Pancreas (tissue), 10 donors: Measurements from ENCODE around the gene DLX3. TPM values are rescaled to one million over a fixed set of nuclear protein-coding genes. Genes with fewer than 3 reads are reported as not detected.

Experiments
- ATAC-seq, 4 donors: fragments of 200-7000 bp; cut with Tn5 transposase; one replicate each; pipeline versions ENCODE4 v1.8.0 to v1.9.1; 2020; ENCODE audit warnings: mild to moderate bottlenecking in 4 of 4, moderate library complexity in 4 of 4
- DNase-seq, 6 donors: peaks; one replicate each; pipeline ENCODE4 v3.0.0-alpha.2; 2020
- FAIRE-seq: peaks from 2 replicates; lab custom pipeline; 2012; peaks lifted over from hg19 to GRCh38; lab: Jason Lieb, UNC
- H3K27ac ChIP-seq, 4 donors: fragments of 200-600 bp; sonication (generic); 1 replicate in 3 of 4; 2 replicates in 1 of 4; pipeline versions ENCODE4 v1.5.0 to v1.8.0; 2020
- H3K27me3 ChIP-seq, 4 donors: fragments of 200-600 bp; one replicate each; pipeline ENCODE4 v1.8.0; 2021
- H3K36me3 ChIP-seq, 3 donors: fragments of 200-600 bp; sonication (generic) in 1 of 3; one replicate each; pipeline versions ENCODE4 v1.5.0 to v1.8.0; 2020 to 2021
- H3K4me1 ChIP-seq, 3 donors: fragments of 200-600 bp; one replicate each; pipeline ENCODE4 v1.8.0; 2021
- H3K4me3 ChIP-seq, 4 donors: fragments of 200-600 bp; sonication (generic) in 2 of 4; one replicate each; pipeline versions ENCODE4 v1.5.0 to v1.8.0; 2020 to 2021
- H3K9me3 ChIP-seq, 4 donors: fragments of 200-600 bp; one replicate each; pipeline ENCODE4 v1.8.0; 2021
- WGBS, 2 donors: extraction: QIAGEN DNeasy Blood & Tissue Kit; methylation state at CpG; one replicate each; pipeline ENCODE4 v1.1.7; 2013; 5-methylcytosine and 5-hydroxymethylcytosine counted together
- intact Hi-C, 3 donors: fragments of 100-400 bp; cut with DNase I; formaldehyde crosslinking; loops; one replicate each; pipeline versions ENCODE4 v1.11.1 to v1.14.2; 2022
- polyA plus RNA-seq, 2 donors: library from polyadenylated mRNA; stranded (reverse); fragments of 200-250 nt; gene quantifications; one replicate each; pipeline ENCODE4 v1.2.3, GENCODE V29; 2013
- total RNA-seq, 6 donors: library from RNA; stranded (reverse); fragmentation: NEBNext Ultra II Directional in 4 of 6; extraction: Animal tissue kit (Norgen Biotek cat#: 25700) in 4 of 6; gene quantifications; one replicate each; pipeline versions ENCODE4 v1.2.1 to v1.2.4, GENCODE V29; 2021 to 2023
- TF ChIP-seq, protein P1 (sequence below), 4 donors: fragments of 200-600 bp; sonication (generic) in 3 of 4; IDR thresholded peaks; one replicate each; pipeline versions ENCODE4 v1.5.0 to v1.8.0; 2021; ENCODE audit warnings: antibody characterized with exemption in 4 of 4
- donor health status: healthy with polysubstance abuse.
- donor health status: DM: no; HTN: no; CAD: no; lungs with moderate emphysema.
- donor health status: DM: no; HTN: no; CAD: no.
- donor health status: control.
- donor health status: control.
- donor health status: Bipolar disorder and iron deficiency.
- donor health status: DM: yes; HTN: yes; CAD: no.
- donor health status: DM: no; HTN: no; CAD: no.
- donor health status: DM: no; HTN: no; CAD: no.
- donor health status: DM: yes; HTN: yes; CAD: no.

The DLX3 gene
- total and polyA plus RNA-seq, 8 donors = 0.09 to 0.53 (median 0.32) TPM

DNA sequence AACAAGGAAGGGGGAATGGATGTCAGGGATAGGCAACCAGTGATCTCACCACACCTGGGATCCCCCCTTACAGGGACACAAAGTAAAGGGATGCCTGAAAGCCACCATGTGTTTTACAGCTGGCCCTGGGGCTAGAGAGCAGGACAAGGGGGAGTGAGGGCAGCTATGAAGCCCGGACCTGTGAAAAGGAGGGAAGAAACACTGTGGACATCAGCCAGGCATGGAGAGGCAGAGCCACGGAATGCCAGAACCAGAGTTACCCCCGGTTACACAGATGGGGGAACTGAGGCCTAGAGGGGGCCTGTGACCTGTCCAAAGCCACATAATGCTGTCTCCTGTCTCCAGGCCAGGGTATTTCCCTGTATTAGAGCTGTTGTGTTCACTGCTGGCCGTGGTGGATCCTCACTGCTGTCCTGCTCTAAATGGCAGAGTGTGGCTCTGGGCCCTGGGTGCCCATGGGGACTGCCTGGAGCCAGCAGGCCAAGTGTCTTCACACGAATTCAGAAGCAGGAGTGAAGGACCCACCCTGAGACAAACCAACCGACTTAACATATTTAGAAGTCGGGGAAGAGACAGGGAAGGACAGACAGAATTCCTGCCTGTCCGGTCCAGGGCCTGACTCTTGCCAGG is 31.1 kb upstream of the DLX3 start:
- H3K4me1 ChIP-seq = peaks cover 0 to 5% (median 4%) of the 10 kb centered on the region in 3 donors
- intact Hi-C loops = loop anchor here in 2 of 3 donors (2.0 to 5.0 kb wide), 2 partner anchors 61 to 63 kb away; no protein-coding TSS in a partner anchor
- H3K36me3 ChIP-seq = no peaks in the 10 kb centered on the region
- TF ChIP-seq, protein P1, sequence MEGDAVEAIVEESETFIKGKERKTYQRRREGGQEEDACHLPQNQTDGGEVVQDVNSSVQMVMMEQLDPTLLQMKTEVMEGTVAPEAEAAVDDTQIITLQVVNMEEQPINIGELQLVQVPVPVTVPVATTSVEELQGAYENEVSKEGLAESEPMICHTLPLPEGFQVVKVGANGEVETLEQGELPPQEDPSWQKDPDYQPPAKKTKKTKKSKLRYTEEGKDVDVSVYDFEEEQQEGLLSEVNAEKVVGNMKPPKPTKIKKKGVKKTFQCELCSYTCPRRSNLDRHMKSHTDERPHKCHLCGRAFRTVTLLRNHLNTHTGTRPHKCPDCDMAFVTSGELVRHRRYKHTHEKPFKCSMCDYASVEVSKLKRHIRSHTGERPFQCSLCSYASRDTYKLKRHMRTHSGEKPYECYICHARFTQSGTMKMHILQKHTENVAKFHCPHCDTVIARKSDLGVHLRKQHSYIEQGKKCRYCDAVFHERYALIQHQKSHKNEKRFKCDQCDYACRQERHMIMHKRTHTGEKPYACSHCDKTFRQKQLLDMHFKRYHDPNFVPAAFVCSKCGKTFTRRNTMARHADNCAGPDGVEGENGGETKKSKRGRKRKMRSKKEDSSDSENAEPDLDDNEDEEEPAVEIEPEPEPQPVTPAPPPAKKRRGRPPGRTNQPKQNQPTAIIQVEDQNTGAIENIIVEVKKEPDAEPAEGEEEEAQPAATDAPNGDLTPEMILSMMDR (IDR thresholded peaks at IDR 0.05) = no peak
- DNase-seq (no peak), FAIRE-seq (no peak), ATAC-seq (no peak)
- no peaks in the 10 kb centered on the region for H3K27me3 ChIP-seq
- H3K27ac ChIP-seq = no peak overlapping the region
- H3K4me3 ChIP-seq = no peak overlapping the region
- no peaks in the 10 kb centered on the region for H3K9me3 ChIP-seq
- WGBS, 2 donors = 47 to 56% methylated on average over 8 of the region's 8 CpGs

- H3K4me3 ChIP-seq = no peak overlapping the region
- H3K4me1 ChIP-seq = peaks cover 0 to 5% (median 4%) of the 10 kb centered on the region in 3 donors
- H3K27ac ChIP-seq = no peak overlapping the region
- no peak for FAIRE-seq
- WGBS, 2 donors = 26 to 53% methylated on average over 7 of the region's 7 CpGs
- H3K27me3 ChIP-seq = no peaks in the 10 kb centered on the region
- H3K9me3 ChIP-seq = no peaks in the 10 kb centered on the region
- no peaks in the 10 kb centered on the region for H3K36me3 ChIP-seq
- intact Hi-C loops = loop anchor here in 1 of 3 donors (5.0 kb wide), 1 partner anchor 62 kb away; no protein-coding TSS in a partner anchor
- no peak for DNase-seq
- no peak for ATAC-seq
- TF ChIP-seq, protein P1 (IDR thresholded peaks at IDR 0.05) = no peak
These were observed 29.8 kb upstream of the DLX3 start for GRCh38 chr17:50024808-50025207.

GRCh38 chr17:50023520-50023919 is 28.5 kb upstream of the DLX3 start:
- no peaks in the 10 kb centered on the region for H3K27me3 ChIP-seq
- DNase-seq = no peak
- H3K9me3 ChIP-seq = no peaks in the 10 kb centered on the region
- no peaks in the 10 kb centered on the region for H3K36me3 ChIP-seq
- WGBS, 2 donors = 52 to 71% methylated on average over 8 of the region's 8 CpGs
- H3K4me3 ChIP-seq = no peak overlapping the region
- TF ChIP-seq, protein P1 (IDR thresholded peaks at IDR 0.05) = no peak
- FAIRE-seq = no peak
- intact Hi-C loops = no loop called here
- ATAC-seq = no peak
- peaks cover 0 to 5% (median 4%) of the 10 kb centered on the region in 3 donors for H3K4me1 ChIP-seq
- H3K27ac ChIP-seq = no peak overlapping the region

GRCh38 chr17:50022463-50023130 is 27.6 kb upstream of the DLX3 start:
- H3K27me3 ChIP-seq = no peaks in the 10 kb centered on the region
- peaks cover 0 to 5% (median 4%) of the 10 kb centered on the region in 3 donors for H3K4me1 ChIP-seq
- DNase-seq (no peak), ATAC-seq (no peak), FAIRE-seq (no peak)
- TF ChIP-seq, protein P1 (IDR thresholded peaks at IDR 0.05) = no peak
- WGBS, 2 donors = 61 to 64% methylated on average over 6 of the region's 6 CpGs
- intact Hi-C loops = no loop called here
- H3K36me3 ChIP-seq = no peaks in the 10 kb centered on the region
- H3K4me3 ChIP-seq = no peak overlapping the region
- no peak overlapping the region for H3K27ac ChIP-seq
- H3K9me3 ChIP-seq = no peaks in the 10 kb centered on the region
